Spleen (tissue), 11 donors: ENCODE measurements around the gene MT1F. TPM values are rescaled to one million over a fixed set of nuclear protein-coding genes. Genes with fewer than 3 reads are reported as not detected.

Source experiments
- DNase-seq: peaks from one replicate; pipeline ENCODE4 v3.0.0-alpha.2; 2020
- H3K27ac ChIP-seq, 8 donors: fragments of 200-600 bp; sonication (generic) in 7 of 8; 1 replicate in 4 of 8; 2 replicates in 4 of 8; pipeline versions ENCODE4 v1.5.0 to v1.8.0; 2016 to 2021; ENCODE audit warnings: inconsistent platforms in 4 of 8, mild to moderate bottlenecking in 4 of 8, moderate library complexity in 1 of 8
- H3K27me3 ChIP-seq, 7 donors: fragments of 200-600 bp; sonication (generic) in 6 of 7; replicated peaks in 1 of 7; 1 replicate in 4 of 7; 2 replicates in 3 of 7; pipeline versions ENCODE4 v1.5.0 to v1.8.0; 2016 to 2021; ENCODE audit warnings: inconsistent platforms in 3 of 7, mild to moderate bottlenecking in 1 of 7
- H3K36me3 ChIP-seq, 6 donors: fragments of 200-600 bp; sonication (generic) in 5 of 6; 1 replicate in 4 of 6; 2 replicates in 2 of 6; pipeline versions ENCODE4 v1.5.0 to v1.8.0; 2016 to 2021; ENCODE audit warnings: inconsistent platforms in 2 of 6
- H3K4me1 ChIP-seq, 6 donors: fragments of 200-600 bp; sonication (generic) in 5 of 6; 1 replicate in 3 of 6; 2 replicates in 3 of 6; pipeline versions ENCODE4 v1.5.0 to v1.8.0; 2016 to 2021; ENCODE audit warnings: inconsistent platforms in 3 of 6
- H3K4me3 ChIP-seq, 8 donors: fragments of 200-600 bp; sonication (generic) in 7 of 8; 1 replicate in 4 of 8; 2 replicates in 4 of 8; pipeline versions ENCODE4 v1.5.0 to v1.8.0; 2016 to 2021; ENCODE audit warnings: inconsistent platforms in 4 of 8, mild to moderate bottlenecking in 4 of 8, moderate library complexity in 2 of 8
- H3K9me3 ChIP-seq, 8 donors: fragments of 200-600 bp; sonication (generic) in 7 of 8; 1 replicate in 4 of 8; 2 replicates in 4 of 8; pipeline versions ENCODE4 v1.5.0 to v1.8.0; 2016 to 2021; ENCODE audit warnings: inconsistent platforms in 4 of 8
- POLR2A ChIP-seq, 3 donors: fragments of 450-650 bp; IDR thresholded peaks; one replicate each; pipeline ENCODE4 v1.5.1; 2017; ENCODE audit warnings: antibody characterized with exemption in 3 of 3, mild to moderate bottlenecking in 1 of 3
- POLR2AphosphoS5 ChIP-seq, 3 donors: sonication (generic); formaldehyde crosslinking; IDR thresholded peaks; one replicate each; pipeline ENCODE4 v1.5.1; 2017; ENCODE audit warnings: antibody characterized with exemption in 3 of 3
- WGBS, 5 donors: extraction: QIAGEN DNeasy Blood & Tissue Kit in 3 of 5; methylation state at CpG; one replicate each; pipeline versions ENCODE4 v1.1.5 to v1.1.7; 2013 to 2018; 5-methylcytosine and 5-hydroxymethylcytosine counted together
- intact Hi-C: fragments of 100-400 bp; cut with DNase I; formaldehyde crosslinking; loops from one replicate; pipeline ENCODE4 v1.15.0; 2023; ENCODE audit warnings: low total_unique reads
- polyA plus RNA-seq, 3 donors: library from polyadenylated mRNA; stranded (reverse); fragments of 200-250 nt; gene quantifications; one replicate each; pipeline ENCODE4 v1.2.1, GENCODE V29; 2013
- total RNA-seq, 7 donors: library from RNA; depleted of rRNA in 3 of 7; stranded (reverse); fragments of >200 nt in 3 of 7; fragmentation: NEBNext Ultra II Directional in 4 of 7; extraction: Animal tissue kit (Norgen Biotek cat#: 25700) in 4 of 7; gene quantifications; one replicate each; pipeline versions ENCODE4 v1.1.0 to v1.2.1, GENCODE V29; 2016 to 2021
- TF ChIP-seq, protein P1 (sequence below), 11 experiments: fragments of 200-600 bp in 7 of 11; fragments of 450-650 bp in 4 of 11; sonication (generic) in 4 of 11; IDR thresholded peaks in 8 of 11; conservative IDR thresholded peaks in 3 of 11; 1 replicate in 7 of 11; 2 replicates in 4 of 11; pipeline versions ENCODE4 v1.4.0 to v1.8.0; 2016 to 2021; ENCODE audit warnings: antibody characterized with exemption in 11 of 11, inconsistent platforms in 4 of 11, mild to moderate bottlenecking in 1 of 11
- donor health status: healthy with polysubstance abuse.
- donor health status: DM: no; HTN: no; CAD: no; lungs with moderate emphysema.
- donor health status: DM: no; HTN: no; CAD: no.
- donor health status: Bipolar disorder and iron deficiency.
- donor health status: healthy.
- donor health status: DM: no; HTN: no; CAD: no.
- donor health status: DM: yes; HTN: yes; CAD: no.

MT1F gene
- total and polyA plus RNA-seq, 10 donors, result 6.4 to 21.0 (median 15.6) TPM

DNA sequence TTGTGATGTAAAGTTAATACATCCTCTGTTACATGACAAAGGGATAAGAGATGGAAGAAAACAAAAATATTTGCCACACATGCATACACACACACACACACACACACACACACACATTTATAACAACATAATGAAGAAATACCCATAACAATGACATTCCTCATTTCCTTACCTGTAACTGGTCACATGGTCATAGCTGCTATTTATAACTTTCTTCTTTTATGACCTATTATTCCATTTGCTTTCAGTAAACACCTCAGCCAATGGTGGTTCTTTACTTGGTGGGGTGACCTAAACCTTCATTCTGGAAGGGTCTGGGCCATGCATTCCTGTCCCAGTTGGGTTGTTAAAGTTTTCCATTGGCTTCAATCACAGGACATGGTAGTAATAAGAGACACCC is 44.1 kb upstream of the MT1F start:
- no peak overlapping the region for H3K27ac ChIP-seq
- H3K27me3 ChIP-seq, result peaks cover 0 to 25% (median 11%) of the 10 kb centered on the region in 7 donors
- no peaks in the 10 kb centered on the region for H3K9me3 ChIP-seq
- no peak for TF ChIP-seq POLR2A (IDR thresholded peaks at IDR 0.05)
- TF ChIP-seq, protein P1, sequence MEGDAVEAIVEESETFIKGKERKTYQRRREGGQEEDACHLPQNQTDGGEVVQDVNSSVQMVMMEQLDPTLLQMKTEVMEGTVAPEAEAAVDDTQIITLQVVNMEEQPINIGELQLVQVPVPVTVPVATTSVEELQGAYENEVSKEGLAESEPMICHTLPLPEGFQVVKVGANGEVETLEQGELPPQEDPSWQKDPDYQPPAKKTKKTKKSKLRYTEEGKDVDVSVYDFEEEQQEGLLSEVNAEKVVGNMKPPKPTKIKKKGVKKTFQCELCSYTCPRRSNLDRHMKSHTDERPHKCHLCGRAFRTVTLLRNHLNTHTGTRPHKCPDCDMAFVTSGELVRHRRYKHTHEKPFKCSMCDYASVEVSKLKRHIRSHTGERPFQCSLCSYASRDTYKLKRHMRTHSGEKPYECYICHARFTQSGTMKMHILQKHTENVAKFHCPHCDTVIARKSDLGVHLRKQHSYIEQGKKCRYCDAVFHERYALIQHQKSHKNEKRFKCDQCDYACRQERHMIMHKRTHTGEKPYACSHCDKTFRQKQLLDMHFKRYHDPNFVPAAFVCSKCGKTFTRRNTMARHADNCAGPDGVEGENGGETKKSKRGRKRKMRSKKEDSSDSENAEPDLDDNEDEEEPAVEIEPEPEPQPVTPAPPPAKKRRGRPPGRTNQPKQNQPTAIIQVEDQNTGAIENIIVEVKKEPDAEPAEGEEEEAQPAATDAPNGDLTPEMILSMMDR (IDR thresholded peaks at IDR 0.05 in 8 of 11, conservative IDR thresholded peaks at IDR 0.05 in 3 of 11), result no peak
- DNase-seq, result no peak
- H3K4me1 ChIP-seq, result peaks cover 14 to 47% (median 39%) of the 10 kb centered on the region in 6 donors
- no peak overlapping the region for H3K4me3 ChIP-seq
- no peaks in the 10 kb centered on the region for H3K36me3 ChIP-seq
- intact Hi-C loops, result no loop called here

DNA sequence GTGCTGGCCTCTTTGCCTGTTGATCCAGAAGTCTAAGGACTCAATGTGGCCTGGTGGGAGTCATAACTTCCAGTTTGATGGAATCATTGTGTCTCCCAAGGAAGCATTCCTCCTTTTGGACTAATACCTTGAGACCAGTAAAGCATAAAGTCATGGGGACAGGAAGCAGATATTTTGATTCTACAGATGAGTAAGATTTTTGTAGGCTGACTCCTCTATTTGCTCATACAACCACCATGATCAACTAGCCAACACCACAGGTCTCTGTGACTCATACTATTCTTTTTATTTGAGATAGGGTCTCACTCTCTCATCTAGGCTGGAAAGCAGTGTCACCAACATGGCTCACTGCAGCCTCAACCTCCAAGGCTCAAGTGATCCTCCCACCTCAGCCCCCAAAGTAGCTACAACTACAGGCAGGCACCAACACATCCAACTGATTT is 43.2 kb upstream of the MT1F start:
- no peaks in the 10 kb centered on the region for H3K36me3 ChIP-seq
- intact Hi-C loops, result no loop called here
- no peak overlapping the region for H3K27ac ChIP-seq
- DNase-seq, result no peak
- peaks cover 14 to 39% (median 31%) of the 10 kb centered on the region in 6 donors for H3K4me1 ChIP-seq
- no peaks in the 10 kb centered on the region for H3K9me3 ChIP-seq
- peaks cover 0 to 31% (median 11%) of the 10 kb centered on the region in 7 donors for H3K27me3 ChIP-seq
- H3K4me3 ChIP-seq, result no peak overlapping the region
- TF ChIP-seq, protein P1 (IDR thresholded peaks at IDR 0.05 in 8 of 11, conservative IDR thresholded peaks at IDR 0.05 in 3 of 11), result no peak

DNA sequence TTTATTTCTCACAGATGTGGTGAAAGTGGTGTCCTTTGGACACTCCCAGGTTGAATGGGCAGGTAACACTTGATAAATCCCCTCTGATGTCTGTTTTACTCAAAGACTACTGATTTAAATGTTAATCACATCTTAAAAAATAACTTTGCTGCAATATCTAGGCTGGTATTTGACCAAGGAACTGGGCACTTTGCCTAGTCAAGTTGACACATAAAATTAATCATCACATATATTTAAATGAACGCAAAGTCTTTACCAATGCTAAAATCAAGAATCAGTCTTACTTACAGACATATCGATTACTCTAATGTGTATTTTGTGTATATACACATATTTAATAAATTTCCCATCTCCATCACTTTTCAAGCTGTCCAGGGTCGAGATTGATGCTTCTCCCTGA is 42.4 kb upstream of the MT1F start:
- no peaks in the 10 kb centered on the region for H3K9me3 ChIP-seq
- peaks cover 9 to 31% (median 24%) of the 10 kb centered on the region in 6 donors for H3K4me1 ChIP-seq
- DNase-seq, result no peak
- no peaks in the 10 kb centered on the region for H3K36me3 ChIP-seq
- H3K4me3 ChIP-seq, result no peak overlapping the region
- 85 to 92% (median 88%) methylated on average over 3 of the region's 3 CpGs for WGBS, 5 donors
- H3K27ac ChIP-seq, result no peak overlapping the region
- intact Hi-C loops, result no loop called here
- H3K27me3 ChIP-seq, result peaks cover 0 to 31% (median 11%) of the 10 kb centered on the region in 7 donors
- TF ChIP-seq POLR2A (IDR thresholded peaks at IDR 0.05) (no peak), POLR2AphosphoS5 (IDR thresholded peaks at IDR 0.05) (no peak)
- TF ChIP-seq, protein P1 (IDR thresholded peaks at IDR 0.05 in 8 of 11, conservative IDR thresholded peaks at IDR 0.05 in 3 of 11), result no peak

GRCh38 chr16:56616608-56617211 is 41.0 kb upstream of the MT1F start:
- Histone ChIP-seq H3K4me3 (peak overlapping the region in 7 of 8 donors; percentile 29 to 64 (median 40)), H3K27ac (peak overlapping the region in 6 of 8 donors; percentile 21 to 62 (median 39)), H3K4me1 (peaks cover 0 to 17% (median 12%) of the 10 kb centered on the region in 6 donors), H3K36me3 (no peaks in the 10 kb centered on the region), H3K9me3 (no peaks in the 10 kb centered on the region), H3K27me3 (peaks cover 0 to 31% (median 11%) of the 10 kb centered on the region in 7 donors)
- WGBS, 5 donors, result 39 to 52% (median 46%) methylated on average over 21 to 23 of the region's 23 CpGs
- intact Hi-C loops, result no loop called here
- no peak for DNase-seq
- TF ChIP-seq POLR2A (IDR thresholded peaks at IDR 0.05) (no peak), POLR2AphosphoS5 (IDR thresholded peaks at IDR 0.05) (no peak)
- TF ChIP-seq, protein P1 (IDR thresholded peaks at IDR 0.05 in 8 of 11, conservative IDR thresholded peaks at IDR 0.05 in 3 of 11), result no peak
